Measurements from ENCODE around the gene UVRAG. TPM values are rescaled to one million over a fixed set of nuclear protein-coding genes. Genes with fewer than 3 reads are reported as not detected.
"Not testable (repeated sequence)": the region's sequence is repeated elsewhere in the genome, so short reads cannot be mapped to it uniquely, and the experiment has no call there.

Gene UVRAG
- total and polyA plus RNA-seq, 2 donors (not counting 1 experiment from before 2014, with no cell fraction given): 37.7 to 94.1 TPM

DNA sequence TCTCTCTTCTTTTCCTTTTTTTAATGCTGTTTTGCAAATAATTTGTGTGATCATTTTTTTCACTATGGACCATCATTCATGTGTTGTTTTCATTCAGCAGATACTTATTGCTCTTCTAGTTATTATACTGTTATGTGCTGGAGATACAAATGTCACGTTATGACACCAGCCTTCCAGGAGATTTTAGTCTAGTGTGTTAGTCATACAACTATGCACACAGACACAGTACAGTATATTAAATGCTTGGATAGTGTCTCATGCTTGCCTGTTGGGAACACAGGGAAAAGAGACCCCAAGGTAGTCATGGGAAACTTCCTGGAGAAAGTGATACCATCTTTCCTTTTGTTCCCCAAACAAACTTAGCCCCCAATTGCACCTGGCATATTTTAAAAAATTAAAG is 116.1 kb downstream of the UVRAG start:
- no CpG with 5 or more reads among the region's 1 CpG for WGBS (ENCODE audit: insufficient coverage)

DNA sequence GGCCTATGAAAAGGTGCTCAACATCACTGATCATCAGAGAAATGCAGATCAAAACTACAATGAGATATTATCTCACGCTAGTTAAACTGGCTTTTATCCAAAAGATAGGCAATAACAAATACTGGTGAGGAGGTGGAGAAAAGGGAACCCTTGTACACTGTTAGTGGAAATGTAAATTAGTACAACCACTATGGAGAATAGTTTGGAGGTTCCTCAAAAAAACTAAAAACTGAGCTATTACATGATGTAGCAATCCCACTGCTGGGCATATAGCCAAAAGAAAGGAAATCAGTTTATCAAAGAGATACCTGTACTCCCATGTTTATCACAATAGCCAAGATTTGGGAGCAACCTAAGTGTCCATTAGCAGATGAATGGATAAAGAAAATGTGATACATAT is 118.7 kb downstream of the UVRAG start:
- H3K27me3 Mint-ChIP-seq; H3K4me2 ChIP-seq (replicated peaks; ENCODE audit: low read depth, low read length, poor library complexity, severe bottlenecking); CTCF ChIA-PET; H3K27ac ChIP-seq (ENCODE audit: low read length in 2 of 2); H3K27me3 ChIP-seq (replicated peaks in 1 of 4; ENCODE audit: control extremely low read depth in 1 of 4, control insufficient read depth in 3 of 4, insufficient read depth in 4 of 4, low read length in 3 of 4); H3K9ac ChIP-seq (ENCODE audit: low read length); ATAC-seq (ENCODE audit: low read depth); H2AFZ ChIP-seq (ENCODE audit: insufficient read depth, low read depth, low read length, poor library complexity, severe bottlenecking); H3K9me3 ChIP-seq (ENCODE audit: control extremely low read depth in 1 of 3, control insufficient read depth in 2 of 3, insufficient read depth in 1 of 3, low read length in 2 of 3); H3K4me1 ChIP-seq (ENCODE audit: control insufficient read depth in 2 of 2, insufficient read depth in 2 of 2, low read length in 2 of 2); POLR2A ChIA-PET; H3K27ac Mint-ChIP-seq; H3K4me3 Mint-ChIP-seq; intact Hi-C loops (cut with micrococcal nuclease); DNase-seq; H3K4me3 ChIP-seq (ENCODE audit: control extremely low read depth in 1 of 5, extremely low read depth in 1 of 5, insufficient read depth in 1 of 5, low read depth in 2 of 5, low read length in 4 of 5); H3K9me3 Mint-ChIP-seq (ENCODE audit: insufficient read depth): not testable (repeated sequence)
- Histone ChIP-seq H3K36me3 (replicated peaks in 1 of 2; ENCODE audit: control extremely low read depth in 1 of 2, control insufficient read depth in 1 of 2, extremely low read depth in 1 of 2, insufficient read depth in 2 of 2, low read length in 1 of 2) (peaks cover 6 to 27% of the 10 kb centered on the region in 2 experiments), H3K79me2 (ENCODE audit: control insufficient read depth, insufficient read depth, low read length) (peaks cover 89% of the 10 kb centered on the region), H4K20me1 (ENCODE audit: control insufficient read depth, insufficient read depth, low read length, poor library complexity, severe bottlenecking) (peaks cover 41% of the 10 kb centered on the region)
- peaks cover 26% of the 10 kb centered on the region for H3K4me1 Mint-ChIP-seq
- WGBS (ENCODE audit: insufficient coverage): no CpG with 5 or more reads among the region's 1 CpG

More for the DNA sequence above, 116.1 kb downstream of the UVRAG start:
- no peak for TF ChIP-seq EZH2 (IDR thresholded peaks at IDR 0.05; ENCODE audit: borderline replicate concordance, insufficient read depth, low read depth, low read length, poor library complexity, severe bottlenecking)
- TF ChIP-seq, protein P1, sequence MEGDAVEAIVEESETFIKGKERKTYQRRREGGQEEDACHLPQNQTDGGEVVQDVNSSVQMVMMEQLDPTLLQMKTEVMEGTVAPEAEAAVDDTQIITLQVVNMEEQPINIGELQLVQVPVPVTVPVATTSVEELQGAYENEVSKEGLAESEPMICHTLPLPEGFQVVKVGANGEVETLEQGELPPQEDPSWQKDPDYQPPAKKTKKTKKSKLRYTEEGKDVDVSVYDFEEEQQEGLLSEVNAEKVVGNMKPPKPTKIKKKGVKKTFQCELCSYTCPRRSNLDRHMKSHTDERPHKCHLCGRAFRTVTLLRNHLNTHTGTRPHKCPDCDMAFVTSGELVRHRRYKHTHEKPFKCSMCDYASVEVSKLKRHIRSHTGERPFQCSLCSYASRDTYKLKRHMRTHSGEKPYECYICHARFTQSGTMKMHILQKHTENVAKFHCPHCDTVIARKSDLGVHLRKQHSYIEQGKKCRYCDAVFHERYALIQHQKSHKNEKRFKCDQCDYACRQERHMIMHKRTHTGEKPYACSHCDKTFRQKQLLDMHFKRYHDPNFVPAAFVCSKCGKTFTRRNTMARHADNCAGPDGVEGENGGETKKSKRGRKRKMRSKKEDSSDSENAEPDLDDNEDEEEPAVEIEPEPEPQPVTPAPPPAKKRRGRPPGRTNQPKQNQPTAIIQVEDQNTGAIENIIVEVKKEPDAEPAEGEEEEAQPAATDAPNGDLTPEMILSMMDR (IDR thresholded peaks at IDR 0.05): no peak
- no peak overlapping the region for H3K4me2 ChIP-seq (replicated peaks; ENCODE audit: low read depth, low read length, poor library complexity, severe bottlenecking)
- no peak overlapping the region for H3K27ac ChIP-seq (ENCODE audit: low read length in 2 of 2)
- H3K36me3 ChIP-seq (replicated peaks in 1 of 2; ENCODE audit: control extremely low read depth in 1 of 2, control insufficient read depth in 1 of 2, extremely low read depth in 1 of 2, insufficient read depth in 2 of 2, low read length in 1 of 2): peaks cover 2 to 27% of the 10 kb centered on the region in 2 experiments
- Mint-ChIP-seq H3K4me3 (no peak overlapping the region), H3K4me1 (peaks cover 38% of the 10 kb centered on the region), H3K9me3 (ENCODE audit: insufficient read depth) (no peaks in the 10 kb centered on the region), H3K27ac (no peak overlapping the region), H3K27me3 (no peaks in the 10 kb centered on the region)
- POLR2A ChIA-PET: no interaction called here
- CTCF ChIA-PET: no interaction called here
- DNase-seq: no peak
- ATAC-seq (ENCODE audit: low read depth): no peak
- H3K4me3 ChIP-seq (ENCODE audit: control extremely low read depth in 1 of 5, extremely low read depth in 1 of 5, insufficient read depth in 1 of 5, low read depth in 2 of 5, low read length in 4 of 5): no peak overlapping the region
- no peaks in the 10 kb centered on the region for H3K4me1 ChIP-seq (ENCODE audit: control insufficient read depth in 2 of 2, insufficient read depth in 2 of 2, low read length in 2 of 2)
- no peak overlapping the region for H2AFZ ChIP-seq (ENCODE audit: insufficient read depth, low read depth, low read length, poor library complexity, severe bottlenecking)
- H3K9ac ChIP-seq (ENCODE audit: low read length): no peak overlapping the region
- peaks cover 45% of the 10 kb centered on the region for H4K20me1 ChIP-seq (ENCODE audit: control insufficient read depth, insufficient read depth, low read length, poor library complexity, severe bottlenecking)
- intact Hi-C loops (cut with micrococcal nuclease): no loop called here
- H3K9me3 ChIP-seq (ENCODE audit: control extremely low read depth in 1 of 3, control insufficient read depth in 2 of 3, insufficient read depth in 1 of 3, low read length in 2 of 3): no peaks in the 10 kb centered on the region
- no peaks in the 10 kb centered on the region for H3K27me3 ChIP-seq (replicated peaks in 1 of 4; ENCODE audit: control extremely low read depth in 1 of 4, control insufficient read depth in 3 of 4, insufficient read depth in 4 of 4, low read length in 3 of 4)
- peaks cover 89% of the 10 kb centered on the region for H3K79me2 ChIP-seq (ENCODE audit: control insufficient read depth, insufficient read depth, low read length)
